NK-92 (cell line): ENCODE measurements around the gene ZNF232.
A peak's percentile ranks its signal among the peaks of the same experiment; 100 is the strongest.
"Not testable (repeated sequence)": the region's sequence is repeated elsewhere in the genome, so short reads cannot be mapped to it uniquely, and the experiment has no call there.

Experiments used
- DNase-seq: peaks from one replicate; lab custom pipeline; 2025; ENCODE audit not compliant: unreplicated experiment; lab: John Stamatoyannopoulos, UW

The ZNF232 gene

GRCh38 chr17:5111402-5112204 lies at the start of gene ZNF232:
Gene ZNF232 (minus strand): TSS chr17:5111878. CDS start chr17:5111822, 56 bp downstream.
- peak; percentile 50 for DNase-seq

GRCh38 chr17:5160702-5161101 lies 49.0 kb upstream of the ZNF232 start:
- not testable (repeated sequence) for DNase-seq

GRCh38 chr17:5146122-5146521 lies 34.4 kb upstream of the ZNF232 start:
- not testable (repeated sequence) for DNase-seq

DNA sequence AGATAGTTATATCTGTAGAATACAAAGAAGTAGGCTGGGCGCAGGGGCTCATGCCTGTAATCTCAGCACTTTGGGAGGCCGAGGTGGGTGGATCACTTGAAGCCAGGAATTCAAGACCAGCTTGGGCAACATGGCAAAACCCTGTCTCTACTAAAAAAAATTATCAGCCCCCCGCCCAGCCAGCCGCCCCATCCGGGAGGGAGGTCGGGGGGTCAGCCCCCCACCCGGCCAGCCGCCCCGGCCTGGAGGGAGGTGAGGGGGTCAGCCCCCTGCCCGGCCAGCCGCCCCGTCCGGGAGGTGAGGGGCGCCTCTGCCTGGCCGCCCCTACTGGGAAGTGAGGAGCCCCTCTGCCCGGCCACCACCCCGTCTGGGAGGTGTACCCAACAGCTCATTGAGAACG lies 31.2 kb upstream of the ZNF232 start:
- DNase-seq: not testable (repeated sequence)

DNA sequence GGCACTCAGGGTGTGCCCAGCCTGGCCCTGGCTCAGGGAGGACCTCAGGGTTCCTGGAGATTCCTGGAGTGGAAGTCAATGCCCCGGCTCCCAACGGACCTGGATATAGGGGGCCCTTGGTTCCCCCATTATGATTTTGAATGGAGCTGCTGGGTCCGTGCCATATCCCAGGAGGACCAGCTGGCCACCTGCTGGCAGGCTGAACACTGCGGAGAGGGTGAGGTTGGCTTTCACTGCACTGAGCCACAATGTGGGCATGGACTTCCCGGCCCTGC lies 27.7 kb upstream of the ZNF232 start:
- no peak for DNase-seq

DNA sequence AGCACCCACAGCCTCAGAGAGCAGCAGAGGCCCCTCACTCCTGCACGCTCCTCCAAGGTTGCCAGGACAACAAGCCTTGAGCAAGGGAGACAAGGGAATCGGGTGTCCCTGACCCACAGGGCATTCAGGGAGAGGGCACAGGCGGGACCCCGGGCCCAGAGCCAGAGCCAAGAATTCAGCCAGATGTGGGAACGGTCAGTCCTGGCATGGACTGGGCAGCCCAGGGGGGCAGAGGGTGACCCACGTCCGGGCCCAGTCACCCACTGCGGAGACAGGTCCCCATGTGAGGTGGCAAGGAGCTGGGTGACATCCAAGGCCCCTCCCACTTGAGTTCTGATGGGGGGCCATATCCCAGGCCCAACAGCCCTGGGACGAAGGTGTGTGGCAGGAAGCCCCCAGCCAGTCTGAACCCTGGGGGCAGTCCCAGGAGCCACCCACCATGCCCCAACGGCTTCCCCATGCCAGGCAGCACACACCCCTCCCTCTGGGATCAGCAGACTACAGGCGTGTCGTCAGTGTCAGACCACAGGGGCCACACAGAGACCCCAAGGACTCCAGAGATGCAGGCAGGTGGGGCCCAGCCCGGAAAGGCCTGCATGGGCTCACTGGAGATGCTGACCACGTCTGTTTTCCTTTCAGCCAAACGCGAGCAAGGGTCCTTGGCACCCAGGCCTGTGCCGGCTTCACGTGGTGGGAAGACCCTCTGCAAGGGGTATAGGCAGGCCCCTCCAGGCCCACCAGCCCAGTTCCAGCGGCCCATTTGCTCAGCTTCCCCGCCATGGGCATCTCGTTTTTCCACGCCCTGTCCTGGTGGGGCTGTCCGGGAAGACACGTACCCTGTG lies 27.2 kb upstream of the ZNF232 start:
- DNase-seq: no peak

DNA sequence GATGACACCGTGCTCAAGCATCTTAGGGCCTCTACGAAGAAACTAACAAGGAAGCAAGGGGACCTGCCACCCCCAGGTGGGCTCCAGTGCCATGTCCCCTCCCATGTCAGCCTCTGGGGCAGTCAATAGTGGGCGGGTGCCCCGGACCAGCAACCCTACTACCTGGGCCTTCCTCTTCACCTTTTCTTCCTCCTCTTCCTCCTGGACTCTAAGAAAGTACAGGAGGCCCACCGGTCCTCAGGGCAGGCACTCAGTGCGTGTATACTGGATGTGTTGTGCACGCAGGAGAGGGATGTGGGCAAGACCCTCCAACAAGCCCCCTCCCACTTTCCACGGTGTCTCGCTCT lies 26.5 kb upstream of the ZNF232 start:
- not testable (repeated sequence) for DNase-seq

GRCh38 chr17:5137511-5138197 lies 26.0 kb upstream of the ZNF232 start:
- DNase-seq: not testable (repeated sequence)

- DNase-seq: not testable (repeated sequence)
Measured at GRCh38 chr17:5136580-5137412, 25.1 kb upstream of the ZNF232 start.

GRCh38 chr17:5135726-5136579 lies 24.3 kb upstream of the ZNF232 start:
- DNase-seq: no peak

DNA sequence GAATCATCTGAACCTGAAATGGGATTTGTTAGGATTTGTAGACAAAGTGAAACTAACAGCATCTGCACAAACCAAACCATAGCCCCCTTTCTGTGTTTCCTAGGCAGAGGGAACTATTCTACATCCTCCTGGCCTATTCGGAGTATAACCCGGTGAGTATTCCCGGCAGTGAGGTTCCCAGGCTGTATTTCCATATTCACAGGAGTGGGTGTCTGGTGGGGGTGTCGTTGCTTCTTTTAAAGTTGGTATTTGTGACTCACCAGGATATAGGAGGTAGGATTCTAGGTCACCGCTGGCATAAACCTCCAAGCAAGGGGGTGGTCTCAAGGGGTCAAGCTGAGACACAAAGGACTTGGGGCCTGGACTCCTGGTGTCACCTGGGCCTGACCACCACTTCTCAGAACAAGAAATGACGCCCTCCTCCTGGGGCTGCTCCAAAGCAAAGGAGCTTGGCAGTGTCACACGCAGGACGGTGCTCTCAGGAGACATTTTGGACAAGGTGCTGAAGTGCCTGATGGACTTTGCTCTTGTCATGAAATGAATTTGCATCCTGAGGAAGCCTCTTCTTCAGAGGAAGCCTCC lies 23.5 kb upstream of the ZNF232 start:
- DNase-seq: not testable (repeated sequence)

DNA sequence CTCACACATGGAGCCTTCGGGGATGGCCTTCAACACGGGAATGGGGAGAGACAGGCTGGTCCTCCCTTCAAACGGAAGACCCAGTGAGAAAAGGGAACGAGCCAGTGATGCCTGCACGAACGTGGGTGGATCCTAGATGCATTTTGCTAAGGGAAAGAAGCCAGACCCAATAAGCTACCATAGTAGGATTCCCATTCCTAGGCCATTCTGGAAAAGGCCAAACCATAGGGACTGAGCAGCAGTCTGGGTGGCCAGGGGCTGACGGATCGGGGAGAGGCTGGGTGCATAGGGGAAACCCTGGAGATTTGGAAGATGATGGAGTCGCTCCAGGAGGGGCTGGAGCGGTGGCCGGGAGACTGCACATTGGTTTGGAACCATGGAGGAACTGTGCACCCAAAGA lies 22.9 kb upstream of the ZNF232 start:
- DNase-seq: not testable (repeated sequence)

GRCh38 chr17:5133961-5134360 lies 22.3 kb upstream of the ZNF232 start:
- DNase-seq: not testable (repeated sequence)

DNA sequence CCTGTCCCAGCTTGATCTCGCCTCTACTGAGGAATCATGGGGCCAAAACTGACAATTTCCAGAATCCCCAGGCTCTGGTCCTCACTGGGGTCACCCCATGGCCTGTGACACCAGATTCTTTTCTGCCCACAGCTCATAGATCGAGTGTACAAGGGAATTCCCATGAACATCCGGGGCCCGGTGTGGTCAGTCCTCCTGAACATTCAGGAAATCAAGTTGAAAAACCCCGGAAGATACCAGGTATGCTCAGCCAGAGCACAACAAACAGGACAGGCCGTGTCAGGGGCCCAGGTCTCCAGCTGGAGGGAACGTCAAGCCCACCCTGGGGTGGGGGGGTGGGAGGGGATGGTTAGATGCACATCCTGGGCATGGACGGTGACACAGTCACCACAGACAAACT lies 21.6 kb upstream of the ZNF232 start:
- DNase-seq: no peak

GRCh38 chr17:5132503-5133225 lies 21.0 kb upstream of the ZNF232 start:
- not testable (repeated sequence) for DNase-seq

DNA sequence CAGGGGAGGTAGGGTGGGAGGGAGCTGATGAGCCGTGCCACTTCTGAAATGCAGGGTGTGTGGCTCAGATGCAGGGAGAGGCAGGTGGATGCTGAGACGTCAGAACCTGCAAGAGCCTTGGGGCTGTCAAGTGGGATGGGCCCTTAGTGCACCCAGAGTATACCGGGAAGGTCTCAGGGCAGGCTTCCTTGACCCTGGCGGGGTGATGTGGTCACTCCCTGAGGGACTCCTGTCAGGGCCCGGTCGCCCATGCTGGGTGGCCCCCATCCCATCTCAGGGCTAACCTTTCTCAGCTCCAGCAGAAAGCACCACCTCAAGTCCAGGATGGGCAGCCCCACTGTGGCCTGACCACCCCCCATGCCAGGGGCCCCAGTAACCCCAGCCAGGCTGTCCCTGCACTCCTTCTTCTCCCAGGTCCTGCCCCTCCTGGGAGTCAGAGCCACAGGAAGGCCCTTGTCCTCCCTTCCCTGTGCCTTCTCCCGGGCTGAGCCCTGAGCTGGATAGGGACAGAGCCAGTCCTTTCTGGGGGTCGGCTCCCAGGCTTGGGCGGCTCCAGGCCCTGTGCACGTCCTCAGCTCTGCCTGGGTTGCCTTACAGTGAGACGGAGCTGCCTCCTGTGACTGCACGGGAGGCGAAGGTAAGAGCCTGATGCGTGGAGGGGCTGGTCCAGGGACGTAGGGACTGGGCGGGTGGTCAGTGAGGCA lies 20.3 kb upstream of the ZNF232 start:
- not testable (repeated sequence) for DNase-seq

- DNase-seq: no peak
Measured at GRCh38 chr17:5131146-5131715, 19.6 kb upstream of the ZNF232 start.

DNA sequence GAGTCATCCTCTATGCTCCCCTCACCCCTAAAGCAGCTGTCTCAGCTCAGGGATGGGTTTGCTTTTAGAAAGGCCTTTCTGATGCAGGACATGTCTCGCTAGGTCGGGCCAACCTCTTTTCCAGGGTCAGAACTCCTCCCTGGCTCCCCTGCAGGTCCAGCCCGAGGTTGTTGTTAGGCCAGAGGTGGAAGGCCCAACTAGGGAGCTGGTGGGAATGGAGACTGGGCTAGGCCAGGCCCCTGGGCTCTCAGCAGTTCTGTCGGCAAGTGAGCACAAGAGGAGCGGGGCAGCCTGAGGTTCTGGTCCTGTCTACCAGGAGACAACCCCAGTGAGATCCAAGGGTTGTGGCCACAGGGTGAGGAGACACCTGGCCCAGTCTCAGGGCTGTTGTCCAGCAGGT lies 19.0 kb upstream of the ZNF232 start:
- DNase-seq: not testable (repeated sequence)
